ENCODE results near the gene DYNC1LI1. TPM values are rescaled to one million over a fixed set of nuclear protein-coding genes. Genes with fewer than 3 reads are reported as not detected.

The DYNC1LI1 gene
- total and polyA plus RNA-seq, 9 of the 15 experiments (the other 6 are each of a cell fraction or from before 2014, with no cell fraction given), result 21.0 to 85.4 (median 61.3) TPM

GRCh38 chr3:32607522-32607921, 36.9 kb upstream of the DYNC1LI1 start (continued):
- TF ChIP-seq ELF2 (CRISPR knock-in tag; IDR thresholded peaks at IDR 0.05), result no peak
- TF ChIP-seq, protein P1, sequence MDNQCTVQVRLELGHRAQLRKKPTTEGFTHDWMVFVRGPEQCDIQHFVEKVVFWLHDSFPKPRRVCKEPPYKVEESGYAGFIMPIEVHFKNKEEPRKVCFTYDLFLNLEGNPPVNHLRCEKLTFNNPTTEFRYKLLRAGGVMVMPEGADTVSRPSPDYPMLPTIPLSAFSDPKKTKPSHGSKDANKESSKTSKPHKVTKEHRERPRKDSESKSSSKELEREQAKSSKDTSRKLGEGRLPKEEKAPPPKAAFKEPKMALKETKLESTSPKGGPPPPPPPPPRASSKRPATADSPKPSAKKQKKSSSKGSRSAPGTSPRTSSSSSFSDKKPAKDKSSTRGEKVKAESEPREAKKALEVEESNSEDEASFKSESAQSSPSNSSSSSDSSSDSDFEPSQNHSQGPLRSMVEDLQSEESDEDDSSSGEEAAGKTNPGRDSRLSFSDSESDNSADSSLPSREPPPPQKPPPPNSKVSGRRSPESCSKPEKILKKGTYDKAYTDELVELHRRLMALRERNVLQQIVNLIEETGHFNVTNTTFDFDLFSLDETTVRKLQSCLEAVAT (IDR thresholded peaks at IDR 0.05), result no peak

DNA sequence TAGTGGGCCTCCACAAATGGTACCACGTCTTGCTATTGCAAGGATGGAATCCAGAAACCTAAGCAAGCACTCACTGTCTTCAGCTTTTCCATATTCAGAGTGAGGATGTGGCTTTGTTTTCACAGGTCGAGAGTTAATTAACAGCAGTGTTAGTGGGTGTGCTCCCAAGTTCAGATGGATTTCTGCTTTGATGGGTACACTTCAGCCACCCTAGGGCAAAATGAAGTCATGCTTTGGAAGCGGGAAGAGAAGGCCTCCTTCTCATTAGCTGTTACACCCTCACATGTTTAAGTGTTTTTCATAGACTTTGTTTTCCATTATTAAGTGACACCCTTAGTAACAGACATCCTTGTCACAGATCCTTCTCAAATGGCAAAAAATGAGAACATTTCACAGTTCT, 36.3 kb upstream of the DYNC1LI1 start:
- H3K79me2 ChIP-seq (ENCODE audit: control insufficient read depth, insufficient read depth, low read length), result no peaks in the 10 kb centered on the region
- intact Hi-C loops (cut with micrococcal nuclease), result no loop called here
- no peak overlapping the region for H3K9ac ChIP-seq (ENCODE audit: insufficient read depth in 1 of 2, low read depth in 2 of 2, low read length in 2 of 2)
- no peak overlapping the region for H2AFZ ChIP-seq (ENCODE audit: low read depth, low read length)
- CTCF ChIA-PET (ENCODE audit: low intra/inter-chr PET ratio), result interaction anchor here (0.6 kb wide), 1 partner anchor 49 kb away, joined by 3 read pairs; no protein-coding TSS in a partner anchor
- TF ChIP-seq NCOA1 (IDR thresholded peaks at IDR 0.05; ENCODE audit: low read depth), result no peak
- no peak for TF ChIP-seq L3MBTL2 (IDR thresholded peaks at IDR 0.05)
- no peak for TF ChIP-seq SMAD4 (CRISPR knock-in tag; conservative IDR thresholded peaks at IDR 0.05)
- no peak for TF ChIP-seq KLF6 (CRISPR knock-in tag; IDR thresholded peaks at IDR 0.05; ENCODE audit: borderline replicate concordance)
- TF ChIP-seq FOXO4 (CRISPR knock-in tag; IDR thresholded peaks at IDR 0.05), result no peak
- no peak for TF ChIP-seq C11orf30 (IDR thresholded peaks at IDR 0.05; ENCODE audit: low read depth)
- no peak for TF ChIP-seq CREB3L1 (IDR thresholded peaks at IDR 0.05; ENCODE audit: borderline replicate concordance, low read depth)
- no peaks in the 10 kb centered on the region for H3K9me3 ChIP-seq (replicated peaks; ENCODE audit: control insufficient read depth, insufficient read depth, low read depth, low read length)
- no peaks in the 10 kb centered on the region for H4K20me1 ChIP-seq (replicated peaks; ENCODE audit: control insufficient read depth, insufficient read depth, low read length)
- H3K27me3 ChIP-seq (ENCODE audit: control insufficient read depth in 2 of 2, insufficient read depth in 2 of 2, low read length in 2 of 2), result peaks cover 30 to 47% of the 10 kb centered on the region in 2 experiments
- FAIRE-seq (peak; percentile 58), DNase-seq (ENCODE audit: extremely low read depth in 1 of 4, low spot score in 3 of 4) (no peak), ATAC-seq (no peak; the same call in 2 of the 3 replicates)
- H3K27ac ChIP-seq (ENCODE audit: extremely low read depth, low read depth, low read length), result no peak overlapping the region
- H3K4me1 ChIP-seq (replicated peaks in 1 of 2; ENCODE audit: control insufficient read depth in 2 of 2, insufficient read depth in 2 of 2, low read length in 2 of 2), result no peaks in the 10 kb centered on the region
- no peaks in the 10 kb centered on the region for H3K36me3 ChIP-seq (ENCODE audit: control insufficient read depth, insufficient read depth, low read length)
- no peak overlapping the region for H3K4me2 ChIP-seq (ENCODE audit: insufficient read depth, low read length)
- BruUV-seq (replicated peaks), result no TSS peak
- 2% methylated on average over 3 of the region's 3 CpGs for WGBS (ENCODE audit: insufficient coverage, low coverage, missing lambda C conversion rate)
- in situ Hi-C loops (cut with MboI), result no loop called here
- no peaks in the 10 kb centered on the region for H3K9me1 ChIP-seq (ENCODE audit: control insufficient read depth, insufficient read depth, low read length)
- H3K4me3 ChIP-seq, result no peak overlapping the region
- POLR2A ChIA-PET, result interaction anchor here (0.6 to 1.4 kb wide), 2 partner anchors 9 to 83 kb away, joined by 3 to 5 read pairs; no protein-coding TSS in a partner anchor

Data from K562 (cell line).